DOHH2 (cell line): ENCODE data around the gene ZNF205.

Experiments used
- EZH2phosphoT487 ChIP-seq: fragments of 200-600 bp; sonication (generic); IDR thresholded peaks from 2 replicates; pipeline ENCODE4 v1.6.1; 2017; ENCODE audit warnings: borderline replicate concordance, mild to moderate bottlenecking, antibody characterized with exemption, low read length, moderate library complexity, mixed read lengths
- TF ChIP-seq, protein P1 (sequence below): fragments of 200-600 bp; sonication (generic); IDR thresholded peaks from one replicate; pipeline ENCODE4 v1.5.1; 2014; ENCODE audit warnings: antibody characterized with exemption, mild to moderate bottlenecking, low read depth, low read length; ENCODE audit not compliant: poor library complexity, severe bottlenecking

GRCh38 chr16:3084969-3085670, 27.3 kb upstream of the ZNF205 start:
- TF ChIP-seq, protein P1, sequence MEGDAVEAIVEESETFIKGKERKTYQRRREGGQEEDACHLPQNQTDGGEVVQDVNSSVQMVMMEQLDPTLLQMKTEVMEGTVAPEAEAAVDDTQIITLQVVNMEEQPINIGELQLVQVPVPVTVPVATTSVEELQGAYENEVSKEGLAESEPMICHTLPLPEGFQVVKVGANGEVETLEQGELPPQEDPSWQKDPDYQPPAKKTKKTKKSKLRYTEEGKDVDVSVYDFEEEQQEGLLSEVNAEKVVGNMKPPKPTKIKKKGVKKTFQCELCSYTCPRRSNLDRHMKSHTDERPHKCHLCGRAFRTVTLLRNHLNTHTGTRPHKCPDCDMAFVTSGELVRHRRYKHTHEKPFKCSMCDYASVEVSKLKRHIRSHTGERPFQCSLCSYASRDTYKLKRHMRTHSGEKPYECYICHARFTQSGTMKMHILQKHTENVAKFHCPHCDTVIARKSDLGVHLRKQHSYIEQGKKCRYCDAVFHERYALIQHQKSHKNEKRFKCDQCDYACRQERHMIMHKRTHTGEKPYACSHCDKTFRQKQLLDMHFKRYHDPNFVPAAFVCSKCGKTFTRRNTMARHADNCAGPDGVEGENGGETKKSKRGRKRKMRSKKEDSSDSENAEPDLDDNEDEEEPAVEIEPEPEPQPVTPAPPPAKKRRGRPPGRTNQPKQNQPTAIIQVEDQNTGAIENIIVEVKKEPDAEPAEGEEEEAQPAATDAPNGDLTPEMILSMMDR: no peak
- no peak for TF ChIP-seq EZH2phosphoT487
